Fibroblast of pulmonary artery (primary cell): Measurements from ENCODE around the gene USP7.

ENCODE experiments used
- DNase-seq: peaks from one replicate; pipeline ENCODE4 v3.0.0-alpha.2; 2010; ENCODE audit warnings: low read depth
- H3K4me3 ChIP-seq: replicated peaks from 2 replicates; pipeline ENCODE4 v1.5.1; 2011; ENCODE audit warnings: low read depth, mild to moderate bottlenecking, control low read depth, low read length, moderate library complexity
- CTCF ChIP-seq: IDR thresholded peaks from 2 replicates; pipeline ENCODE4 v1.5.1; 2011; ENCODE audit warnings: mild to moderate bottlenecking, control low read depth, low read length, inconsistent platforms; ENCODE audit errors: missing control alignments

The USP7 gene

GRCh38 chr16:8901320-8901861 lies 62.3 kb downstream of the USP7 start:
- H3K4me3 ChIP-seq: no peak overlapping the region
- no peak for TF ChIP-seq CTCF
- no peak for DNase-seq

GRCh38 chr16:8900343-8900742 lies 63.4 kb downstream of the USP7 start:
- no peak for DNase-seq
- no peak for TF ChIP-seq CTCF
- no peak overlapping the region for H3K4me3 ChIP-seq

GRCh38 chr16:8899709-8900317 lies 63.9 kb downstream of the USP7 start:
- H3K4me3 ChIP-seq: no peak overlapping the region
- TF ChIP-seq CTCF: no peak
- no peak for DNase-seq

GRCh38 chr16:8898660-8899318 lies 64.9 kb downstream of the USP7 start:
- TF ChIP-seq CTCF: no peak
- no peak overlapping the region for H3K4me3 ChIP-seq
- DNase-seq: no peak

GRCh38 chr16:8894736-8895334 lies 68.9 kb downstream of the USP7 start:
- H3K4me3 ChIP-seq: no peak overlapping the region
- no peak for TF ChIP-seq CTCF

GRCh38 chr16:8893976-8894690 lies 69.6 kb downstream of the USP7 start:
- no peak for TF ChIP-seq CTCF
- no peak for DNase-seq
- no peak overlapping the region for H3K4me3 ChIP-seq

More at GRCh38 chr16:8894736-8895334, 68.9 kb downstream of the USP7 start:
- DNase-seq: no peak
